Mesenchymal stem cell (in vitro differentiated cells and primary cell): ENCODE data around the gene SFXN4.

Experiments used
- DNase-seq: peaks from one replicate; pipeline ENCODE4 v3.0.0-alpha.2; 2013
- H2AFZ ChIP-seq: one replicate; pipeline ENCODE4 v1.6.1; 2013; ENCODE audit warnings: low read depth, mild to moderate bottlenecking, control low read depth, inconsistent platforms, low read length, moderate library complexity
- H2AK5ac ChIP-seq: 2 replicates; pipeline ENCODE4 v1.6.1; 2013; ENCODE audit warnings: low read length, moderate library complexity, mild to moderate bottlenecking, inconsistent platforms; ENCODE audit not compliant: severe bottlenecking
- H2BK120ac ChIP-seq: one replicate; pipeline ENCODE4 v1.6.1; 2013; ENCODE audit warnings: low read depth, mild to moderate bottlenecking, inconsistent platforms, low read length, moderate library complexity
- H2BK12ac ChIP-seq, 2 experiments: one replicate each; pipeline ENCODE4 v1.6.1; 2013; ENCODE audit warnings: inconsistent platforms in 2 of 2, low read length in 2 of 2, mild to moderate bottlenecking in 2 of 2, moderate library complexity in 2 of 2, control low read depth in 1 of 2
- H2BK15ac ChIP-seq: one replicate; pipeline ENCODE4 v1.6.1; 2013; ENCODE audit warnings: mild to moderate bottlenecking, low read depth, inconsistent platforms; ENCODE audit not compliant: poor library complexity, severe bottlenecking
- H2BK5ac ChIP-seq: 2 replicates; pipeline ENCODE4 v1.6.1; 2013; ENCODE audit warnings: low read depth, mild to moderate bottlenecking, low read length, control low read depth, inconsistent platforms; ENCODE audit not compliant: poor library complexity, severe bottlenecking
- H3K14ac ChIP-seq, 2 experiments: one replicate each; pipeline ENCODE4 v1.6.1; 2013; ENCODE audit warnings: inconsistent platforms in 2 of 2, low read length in 2 of 2, control low read depth in 1 of 2, mild to moderate bottlenecking in 1 of 2, moderate library complexity in 1 of 2
- H3K18ac ChIP-seq, 2 experiments: one replicate each; pipeline ENCODE4 v1.6.1; 2013; ENCODE audit warnings: inconsistent platforms in 2 of 2, low read length in 2 of 2, control low read depth in 1 of 2, low read depth in 1 of 2, mild to moderate bottlenecking in 1 of 2
- H3K23ac ChIP-seq, 2 experiments: one replicate each; pipeline ENCODE4 v1.6.1; 2013; ENCODE audit warnings: inconsistent platforms in 2 of 2, low read length in 2 of 2, mild to moderate bottlenecking in 2 of 2, moderate library complexity in 2 of 2, control low read depth in 1 of 2
- H3K27ac ChIP-seq: 2 replicates; pipeline ENCODE4 v1.5.1; 2013; ENCODE audit warnings: mild to moderate bottlenecking, moderate library complexity, low read length, control low read depth, inconsistent platforms; ENCODE audit not compliant: poor library complexity, severe bottlenecking
- H3K27me3 ChIP-seq, 2 experiments: 2 replicates each; pipeline versions ENCODE4 v1.6.1 to v1.7.0; 2013; ENCODE audit warnings: low read length in 2 of 2, mild to moderate bottlenecking in 2 of 2, moderate library complexity in 2 of 2, control low read depth in 1 of 2, inconsistent platforms in 1 of 2; ENCODE audit not compliant: control insufficient read depth in 1 of 2, insufficient read depth in 1 of 2
- H3K36me3 ChIP-seq, 2 experiments: 2 replicates each; pipeline versions ENCODE4 v1.6.1 to v1.7.0; 2013; ENCODE audit warnings: low read length in 2 of 2, control low read depth in 1 of 2, inconsistent platforms in 1 of 2, low read depth in 1 of 2, mild to moderate bottlenecking in 1 of 2; ENCODE audit not compliant: insufficient read depth in 2 of 2, control insufficient read depth in 1 of 2
- H3K4ac ChIP-seq, 2 experiments: one replicate each; pipeline ENCODE4 v1.6.1; 2013; ENCODE audit warnings: inconsistent platforms in 2 of 2, low read length in 2 of 2, mild to moderate bottlenecking in 2 of 2, moderate library complexity in 2 of 2, control low read depth in 1 of 2, low read depth in 1 of 2
- H3K4me1 ChIP-seq: 2 replicates; pipeline ENCODE4 v1.6.1; 2013; ENCODE audit warnings: low read depth, low read length, control low read depth; ENCODE audit not compliant: control insufficient read depth, insufficient read depth
- H3K4me2 ChIP-seq: 2 replicates; pipeline ENCODE4 v1.6.1; 2013; ENCODE audit warnings: low read length, mild to moderate bottlenecking, inconsistent platforms; ENCODE audit not compliant: poor library complexity, severe bottlenecking
- H3K4me3 ChIP-seq, 2 experiments: 2 replicates each; pipeline versions ENCODE4 v1.5.1 to v1.7.0; 2013; ENCODE audit warnings: low read length in 2 of 2, mild to moderate bottlenecking in 2 of 2, control low read depth in 1 of 2, low read depth in 1 of 2; ENCODE audit not compliant: insufficient read depth in 1 of 2
- H3K79me1 ChIP-seq: replicated peaks from 2 replicates; pipeline ENCODE4 v1.6.1; 2013; ENCODE audit warnings: mild to moderate bottlenecking, control low read depth, low read length, inconsistent platforms; ENCODE audit not compliant: poor library complexity, severe bottlenecking
- H3K9ac ChIP-seq: 2 replicates; pipeline ENCODE4 v1.7.0; 2013; ENCODE audit warnings: mild to moderate bottlenecking, low read length, moderate library complexity
- H3K9me3 ChIP-seq: 2 replicates; pipeline ENCODE4 v1.7.0; 2013; ENCODE audit warnings: mild to moderate bottlenecking, low read length; ENCODE audit not compliant: control insufficient read depth
- H4K8ac ChIP-seq: one replicate; pipeline ENCODE4 v1.6.1; 2013; ENCODE audit warnings: inconsistent platforms, mild to moderate bottlenecking, low read length, moderate library complexity
- H4K91ac ChIP-seq: one replicate; pipeline ENCODE4 v1.6.1; 2013; ENCODE audit warnings: mild to moderate bottlenecking, low read length, inconsistent platforms
- WGBS: methylation state at CpG from one replicate; pipeline ENCODE4 v1.1.7; 2013; ENCODE audit warnings: mixed read lengths; 5-methylcytosine and 5-hydroxymethylcytosine counted together

SFXN4 gene

GRCh38 chr10:119210633-119211032 is 45.1 kb upstream of the SFXN4 start:
- Histone ChIP-seq H3K9ac (peak overlapping the region; percentile 88), H2BK15ac (no peak overlapping the region), H2BK12ac (no peak overlapping the region), H3K18ac (no peak overlapping the region), H2AFZ (no peak overlapping the region), H2BK5ac (no peak overlapping the region), H3K36me3 (peaks cover 0 to 2% of the 10 kb centered on the region in 2 experiments), H3K4me2 (no peak overlapping the region), H4K8ac (no peak overlapping the region), H3K4me1 (peaks cover 8% of the 10 kb centered on the region), H2BK120ac (no peak overlapping the region), H3K27me3 (no peaks in the 10 kb centered on the region), H3K4me3 (peak overlapping the region in 1 of 2 experiments; percentile 89), H3K4ac (no peak overlapping the region), H3K14ac (no peak overlapping the region), H3K79me1 (peaks cover 12% of the 10 kb centered on the region), H3K23ac (no peak overlapping the region), H3K9me3 (no peaks in the 10 kb centered on the region), H4K91ac (no peak overlapping the region), H2AK5ac (no peak overlapping the region), H3K27ac (no peak overlapping the region)
- DNase-seq = no peak
- WGBS = no CpG with 5 or more reads among the region's 2 CpGs

- no peaks in the 10 kb centered on the region for H3K9me3 ChIP-seq
- H3K79me1 ChIP-seq = peaks cover 12% of the 10 kb centered on the region
- H3K4me2 ChIP-seq = peak overlapping the region; percentile 100
- 11% methylated on average over 4 of the region's 9 CpGs for WGBS
- H2BK5ac ChIP-seq = no peak overlapping the region
- H2AK5ac ChIP-seq = peak overlapping the region; percentile 17
- no peaks in the 10 kb centered on the region for H3K27me3 ChIP-seq
- no peak overlapping the region for H3K23ac ChIP-seq
- H3K18ac ChIP-seq = peak overlapping the region in 1 of 2 experiments; percentile 8
- peak overlapping the region in 1 of 2 experiments; percentile 89 for H3K4me3 ChIP-seq
- no peak overlapping the region for H2BK12ac ChIP-seq
- H3K9ac ChIP-seq = peak overlapping the region; percentile 88
- DNase-seq = peak; percentile 52
- H2AFZ ChIP-seq = no peak overlapping the region
- no peak overlapping the region for H2BK15ac ChIP-seq
- H3K4ac ChIP-seq = peak overlapping the region; percentile 13 to 55
- H2BK120ac ChIP-seq = peak overlapping the region; percentile 77
- H3K36me3 ChIP-seq = peaks cover 0 to 2% of the 10 kb centered on the region in 2 experiments
- H3K4me1 ChIP-seq = peaks cover 8% of the 10 kb centered on the region
- H3K27ac ChIP-seq = peak overlapping the region; percentile 59
- no peak overlapping the region for H3K14ac ChIP-seq
- no peak overlapping the region for H4K8ac ChIP-seq
- no peak overlapping the region for H4K91ac ChIP-seq
Observed at GRCh38 chr10:119209736-119210355, 44.3 kb upstream of the SFXN4 start.

GRCh38 chr10:119209035-119209735 is 43.7 kb upstream of the SFXN4 start:
- Histone ChIP-seq H3K27me3 (no peaks in the 10 kb centered on the region), H2AK5ac (no peak overlapping the region), H2BK12ac (peak overlapping the region in 1 of 2 experiments; percentile 23), H3K4me1 (peaks cover 8% of the 10 kb centered on the region), H3K79me1 (peaks cover 12% of the 10 kb centered on the region), H2BK15ac (no peak overlapping the region), H3K23ac (no peak overlapping the region), H2BK120ac (peak overlapping the region; percentile 49), H3K18ac (peak overlapping the region; percentile 44 to 98), H3K4me2 (peak overlapping the region; percentile 100), H3K14ac (peak overlapping the region in 1 of 2 experiments; percentile 57), H3K9ac (peak overlapping the region; percentile 88), H3K4ac (peak overlapping the region in 1 of 2 experiments; percentile 55), H3K4me3 (peak overlapping the region; percentile 48 to 89), H4K8ac (peak overlapping the region; percentile 88), H3K27ac (peak overlapping the region; percentile 59), H3K36me3 (peaks cover 0 to 2% of the 10 kb centered on the region in 2 experiments), H4K91ac (peak overlapping the region; percentile 89), H2AFZ (no peak overlapping the region), H3K9me3 (no peaks in the 10 kb centered on the region), H2BK5ac (no peak overlapping the region)
- peak; percentile 88 for DNase-seq
- WGBS = 10% methylated on average over 13 of the region's 15 CpGs

- no peak overlapping the region for H2BK12ac ChIP-seq
- no peak overlapping the region for H2AK5ac ChIP-seq
- peak; percentile 44 for DNase-seq
- no peak overlapping the region for H2BK5ac ChIP-seq
- no peak overlapping the region for H3K27ac ChIP-seq
- no peak overlapping the region for H3K23ac ChIP-seq
- no peak overlapping the region for H2AFZ ChIP-seq
- H2BK120ac ChIP-seq = no peak overlapping the region
- H3K27me3 ChIP-seq = no peaks in the 10 kb centered on the region
- H3K18ac ChIP-seq = no peak overlapping the region
- H2BK15ac ChIP-seq = no peak overlapping the region
- H3K9ac ChIP-seq = peak overlapping the region; percentile 88
- WGBS = 7% methylated on average over 3 of the region's 3 CpGs
- H4K91ac ChIP-seq = no peak overlapping the region
- peak overlapping the region in 1 of 2 experiments; percentile 57 for H3K14ac ChIP-seq
- peak overlapping the region; percentile 100 for H3K4me2 ChIP-seq
- H3K4ac ChIP-seq = no peak overlapping the region
- H3K4me1 ChIP-seq = peaks cover 8% of the 10 kb centered on the region
- peak overlapping the region in 1 of 2 experiments; percentile 89 for H3K4me3 ChIP-seq
- peaks cover 0 to 2% of the 10 kb centered on the region in 2 experiments for H3K36me3 ChIP-seq
- peaks cover 12% of the 10 kb centered on the region for H3K79me1 ChIP-seq
- H3K9me3 ChIP-seq = no peaks in the 10 kb centered on the region
- no peak overlapping the region for H4K8ac ChIP-seq
Observed at GRCh38 chr10:119208553-119208940, 43.0 kb upstream of the SFXN4 start.
